ENCODE results near the gene BST2.

Gene BST2

GRCh38 chr19:17405250-17406045 lies at the start of gene BST2:
Gene BST2 (minus strand): TSS chr19:17405630. CDS start chr19:17405575, 55 bp downstream.
- peak within 1 kb of the TSS; percentile 68 to 80 for H3K4me3 ChIP-seq (ENCODE audit: low read depth in 1 of 2, low read length in 2 of 2)
- no peaks in the 10 kb centered on the region for H3K27me3 ChIP-seq (ENCODE audit: control insufficient read depth in 1 of 2, insufficient read depth in 2 of 2, low read length in 2 of 2)
- H3K9ac ChIP-seq (ENCODE audit: low read depth in 1 of 2, low read length in 2 of 2): peak within 1 kb of the TSS; percentile 68 to 91
- peak within 1 kb of the TSS; percentile 87 for H3K27ac ChIP-seq (ENCODE audit: low read depth, low read length)
- H3K36me3 ChIP-seq (ENCODE audit: control insufficient read depth in 1 of 2, insufficient read depth in 2 of 2, low read length in 2 of 2): peaks cover 0 to 3% of the 10 kb centered on the region in 2 donors
- H3K4me1 ChIP-seq (ENCODE audit: control insufficient read depth in 1 of 2, insufficient read depth in 2 of 2, low read length in 2 of 2): peaks cover 23 to 28% of the 10 kb centered on the region in 2 donors
- H3K9me3 ChIP-seq (ENCODE audit: control insufficient read depth in 1 of 2, low read length in 2 of 2): no peaks in the 10 kb centered on the region

GRCh38 chr19:17454576-17455071 lies 49.2 kb upstream of the BST2 start:
- Histone ChIP-seq H3K27ac (ENCODE audit: low read depth, low read length) (no peak overlapping the region), H3K9ac (ENCODE audit: low read depth in 1 of 2, low read length in 2 of 2) (no peak overlapping the region), H3K4me1 (ENCODE audit: control insufficient read depth in 1 of 2, insufficient read depth in 2 of 2, low read length in 2 of 2) (no peaks in the 10 kb centered on the region), H3K36me3 (ENCODE audit: control insufficient read depth in 1 of 2, insufficient read depth in 2 of 2, low read length in 2 of 2) (no peaks in the 10 kb centered on the region), H3K9me3 (ENCODE audit: control insufficient read depth in 1 of 2, low read length in 2 of 2) (no peaks in the 10 kb centered on the region), H3K27me3 (ENCODE audit: control insufficient read depth in 1 of 2, insufficient read depth in 2 of 2, low read length in 2 of 2) (peaks cover 11 to 27% of the 10 kb centered on the region in 2 donors), H3K4me3 (ENCODE audit: low read depth in 1 of 2, low read length in 2 of 2) (no peak overlapping the region)

GRCh38 chr19:17451820-17452219 lies 46.4 kb upstream of the BST2 start:
- Histone ChIP-seq H3K4me3 (ENCODE audit: low read depth in 1 of 2, low read length in 2 of 2) (no peak overlapping the region), H3K9me3 (ENCODE audit: control insufficient read depth in 1 of 2, low read length in 2 of 2) (no peaks in the 10 kb centered on the region), H3K27me3 (ENCODE audit: control insufficient read depth in 1 of 2, insufficient read depth in 2 of 2, low read length in 2 of 2) (peaks cover 16 to 21% of the 10 kb centered on the region in 2 donors), H3K27ac (ENCODE audit: low read depth, low read length) (no peak overlapping the region), H3K4me1 (ENCODE audit: control insufficient read depth in 1 of 2, insufficient read depth in 2 of 2, low read length in 2 of 2) (no peaks in the 10 kb centered on the region), H3K9ac (ENCODE audit: low read depth in 1 of 2, low read length in 2 of 2) (no peak overlapping the region), H3K36me3 (ENCODE audit: control insufficient read depth in 1 of 2, insufficient read depth in 2 of 2, low read length in 2 of 2) (no peaks in the 10 kb centered on the region)

GRCh38 chr19:17450264-17451075 lies 45.0 kb upstream of the BST2 start:
- Histone ChIP-seq H3K27ac (ENCODE audit: low read depth, low read length) (no peak overlapping the region), H3K4me3 (ENCODE audit: low read depth in 1 of 2, low read length in 2 of 2) (no peak overlapping the region), H3K36me3 (ENCODE audit: control insufficient read depth in 1 of 2, insufficient read depth in 2 of 2, low read length in 2 of 2) (no peaks in the 10 kb centered on the region), H3K9ac (ENCODE audit: low read depth in 1 of 2, low read length in 2 of 2) (no peak overlapping the region), H3K27me3 (ENCODE audit: control insufficient read depth in 1 of 2, insufficient read depth in 2 of 2, low read length in 2 of 2) (peaks cover 16% of the 10 kb centered on the region in 2 donors), H3K9me3 (ENCODE audit: control insufficient read depth in 1 of 2, low read length in 2 of 2) (no peaks in the 10 kb centered on the region), H3K4me1 (ENCODE audit: control insufficient read depth in 1 of 2, insufficient read depth in 2 of 2, low read length in 2 of 2) (no peaks in the 10 kb centered on the region)

GRCh38 chr19:17448131-17448967 lies 42.9 kb upstream of the BST2 start, which contains the start of gene TMEM221:
Gene TMEM221 (minus strand): TSS chr19:17448668. CDS start chr19:17448462, 206 bp downstream.
- Histone ChIP-seq H3K9ac (ENCODE audit: low read depth in 1 of 2, low read length in 2 of 2) (no peak within 1 kb of the TSS), H3K36me3 (ENCODE audit: control insufficient read depth in 1 of 2, insufficient read depth in 2 of 2, low read length in 2 of 2) (no peaks in the 10 kb centered on the region), H3K27ac (ENCODE audit: low read depth, low read length) (no peak within 1 kb of the TSS), H3K4me3 (ENCODE audit: low read depth in 1 of 2, low read length in 2 of 2) (peak within 1 kb of the TSS in 1 of 2 donors; percentile 32), H3K4me1 (ENCODE audit: control insufficient read depth in 1 of 2, insufficient read depth in 2 of 2, low read length in 2 of 2) (no peaks in the 10 kb centered on the region), H3K27me3 (ENCODE audit: control insufficient read depth in 1 of 2, insufficient read depth in 2 of 2, low read length in 2 of 2) (peaks cover 9% of the 10 kb centered on the region in 2 donors), H3K9me3 (ENCODE audit: control insufficient read depth in 1 of 2, low read length in 2 of 2) (no peaks in the 10 kb centered on the region)

- no peak overlapping the region for H3K9ac ChIP-seq (ENCODE audit: low read depth in 1 of 2, low read length in 2 of 2)
- no peak overlapping the region for H3K4me3 ChIP-seq (ENCODE audit: low read depth in 1 of 2, low read length in 2 of 2)
- peaks cover 9% of the 10 kb centered on the region in 2 donors for H3K27me3 ChIP-seq (ENCODE audit: control insufficient read depth in 1 of 2, insufficient read depth in 2 of 2, low read length in 2 of 2)
- H3K4me1 ChIP-seq (ENCODE audit: control insufficient read depth in 1 of 2, insufficient read depth in 2 of 2, low read length in 2 of 2): no peaks in the 10 kb centered on the region
- H3K9me3 ChIP-seq (ENCODE audit: control insufficient read depth in 1 of 2, low read length in 2 of 2): no peaks in the 10 kb centered on the region
- no peak overlapping the region for H3K27ac ChIP-seq (ENCODE audit: low read depth, low read length)
- H3K36me3 ChIP-seq (ENCODE audit: control insufficient read depth in 1 of 2, insufficient read depth in 2 of 2, low read length in 2 of 2): no peaks in the 10 kb centered on the region
Observed at GRCh38 chr19:17447704-17448130, 42.3 kb upstream of the BST2 start.

GRCh38 chr19:17445526-17446165 lies 40.2 kb upstream of the BST2 start:
- Histone ChIP-seq H3K4me3 (ENCODE audit: low read depth in 1 of 2, low read length in 2 of 2) (no peak overlapping the region), H3K27me3 (ENCODE audit: control insufficient read depth in 1 of 2, insufficient read depth in 2 of 2, low read length in 2 of 2) (peaks cover 9% of the 10 kb centered on the region in 2 donors), H3K4me1 (ENCODE audit: control insufficient read depth in 1 of 2, insufficient read depth in 2 of 2, low read length in 2 of 2) (no peaks in the 10 kb centered on the region), H3K36me3 (ENCODE audit: control insufficient read depth in 1 of 2, insufficient read depth in 2 of 2, low read length in 2 of 2) (no peaks in the 10 kb centered on the region), H3K9ac (ENCODE audit: low read depth in 1 of 2, low read length in 2 of 2) (no peak overlapping the region), H3K27ac (ENCODE audit: low read depth, low read length) (no peak overlapping the region), H3K9me3 (ENCODE audit: control insufficient read depth in 1 of 2, low read length in 2 of 2) (no peaks in the 10 kb centered on the region)

- H3K27ac ChIP-seq (ENCODE audit: low read depth, low read length): no peak overlapping the region
- H3K9me3 ChIP-seq (ENCODE audit: control insufficient read depth in 1 of 2, low read length in 2 of 2): no peaks in the 10 kb centered on the region
- H3K36me3 ChIP-seq (ENCODE audit: control insufficient read depth in 1 of 2, insufficient read depth in 2 of 2, low read length in 2 of 2): no peaks in the 10 kb centered on the region
- H3K4me3 ChIP-seq (ENCODE audit: low read depth in 1 of 2, low read length in 2 of 2): no peak overlapping the region
- no peak overlapping the region for H3K9ac ChIP-seq (ENCODE audit: low read depth in 1 of 2, low read length in 2 of 2)
- H3K4me1 ChIP-seq (ENCODE audit: control insufficient read depth in 1 of 2, insufficient read depth in 2 of 2, low read length in 2 of 2): no peaks in the 10 kb centered on the region
- no peaks in the 10 kb centered on the region for H3K27me3 ChIP-seq (ENCODE audit: control insufficient read depth in 1 of 2, insufficient read depth in 2 of 2, low read length in 2 of 2)
Observed at GRCh38 chr19:17441241-17442021, 36.0 kb upstream of the BST2 start.

- Histone ChIP-seq H3K27me3 (ENCODE audit: control insufficient read depth in 1 of 2, insufficient read depth in 2 of 2, low read length in 2 of 2) (no peaks in the 10 kb centered on the region), H3K4me3 (ENCODE audit: low read depth in 1 of 2, low read length in 2 of 2) (no peak overlapping the region), H3K27ac (ENCODE audit: low read depth, low read length) (no peak overlapping the region), H3K4me1 (ENCODE audit: control insufficient read depth in 1 of 2, insufficient read depth in 2 of 2, low read length in 2 of 2) (no peaks in the 10 kb centered on the region), H3K9me3 (ENCODE audit: control insufficient read depth in 1 of 2, low read length in 2 of 2) (no peaks in the 10 kb centered on the region), H3K36me3 (ENCODE audit: control insufficient read depth in 1 of 2, insufficient read depth in 2 of 2, low read length in 2 of 2) (no peaks in the 10 kb centered on the region), H3K9ac (ENCODE audit: low read depth in 1 of 2, low read length in 2 of 2) (no peak overlapping the region)
Observed at GRCh38 chr19:17436874-17437267, 31.4 kb upstream of the BST2 start.

Measured in duodenal mucosa (tissue), 2 donors.